ENCODE measurements around the gene PRKG1.
"Not testable (repeated sequence)": the region's sequence is repeated elsewhere in the genome, so short reads cannot be mapped to it uniquely, and the experiment has no call there.

Gene PRKG1

DNA sequence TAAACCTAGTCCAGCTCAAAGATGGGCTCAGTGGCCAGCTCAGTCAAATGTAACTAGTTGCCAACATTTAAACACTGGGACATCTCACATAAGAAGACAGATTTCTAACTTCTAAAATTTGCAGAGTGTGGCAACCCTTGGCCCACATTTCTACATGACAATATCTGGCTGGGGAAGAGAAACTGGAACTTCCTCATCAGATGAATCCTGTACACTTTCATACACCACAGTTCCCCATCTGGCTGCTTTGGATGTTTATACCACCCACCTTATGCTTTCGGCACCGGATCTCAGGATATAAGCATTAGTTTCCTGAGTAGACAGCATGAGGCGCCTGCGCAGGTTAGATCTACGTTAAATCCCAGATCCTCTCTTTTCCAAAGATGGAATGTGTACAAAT lies 199.3 kb downstream of the PRKG1 start:
- Histone ChIP-seq H3F3A (ENCODE audit: insufficient read depth) (no peaks in the 10 kb centered on the region), H3K27me3 (ENCODE audit: low read length) (no peaks in the 10 kb centered on the region), H4K20me1 (ENCODE audit: low read depth, low read length) (no peaks in the 10 kb centered on the region), H3K79me2 (ENCODE audit: insufficient read depth, low read length) (no peaks in the 10 kb centered on the region), H3K9me2 (replicated peaks; ENCODE audit: insufficient read depth, low read length) (no peaks in the 10 kb centered on the region), H2AFZ (ENCODE audit: low read depth, low read length, severe bottlenecking) (no peak overlapping the region), H3K27ac (ENCODE audit: low read depth, low read length) (no peak overlapping the region), H3K36me3 (ENCODE audit: low read length) (no peaks in the 10 kb centered on the region), H3K4me3 (ENCODE audit: insufficient read depth, low read length, poor library complexity, severe bottlenecking) (no peak overlapping the region), H3K4me2 (ENCODE audit: low read depth, low read length, poor library complexity, severe bottlenecking) (no peak overlapping the region), H3K9ac (ENCODE audit: low read length) (no peak overlapping the region), H3K9me3 (ENCODE audit: insufficient read depth, low read length) (no peaks in the 10 kb centered on the region)
- TF ChIP-seq EZH2phosphoT487 (conservative IDR thresholded peaks at IDR 0.05; ENCODE audit: low read length) (no peak), CTCF (IDR thresholded peaks at IDR 0.05; ENCODE audit: insufficient read depth, low read length, poor library complexity, severe bottlenecking) (no peak)

GRCh38 chr10:51276097-51276496 lies 201.8 kb downstream of the PRKG1 start:
- not testable (repeated sequence) for H3K4me2 ChIP-seq (ENCODE audit: low read depth, low read length, poor library complexity, severe bottlenecking); H3K4me3 ChIP-seq (ENCODE audit: insufficient read depth, low read length, poor library complexity, severe bottlenecking); H3K27me3 ChIP-seq (ENCODE audit: low read length); H4K20me1 ChIP-seq (ENCODE audit: low read depth, low read length); H3K9me2 ChIP-seq (replicated peaks; ENCODE audit: insufficient read depth, low read length); H2AFZ ChIP-seq (ENCODE audit: low read depth, low read length, severe bottlenecking); H3K9me3 ChIP-seq (ENCODE audit: insufficient read depth, low read length); H3F3A ChIP-seq (ENCODE audit: insufficient read depth); H3K9ac ChIP-seq (ENCODE audit: low read length); H3K79me2 ChIP-seq (ENCODE audit: insufficient read depth, low read length); H3K36me3 ChIP-seq (ENCODE audit: low read length); H3K27ac ChIP-seq (ENCODE audit: low read depth, low read length)

GRCh38 chr10:51281387-51281786 lies 207.1 kb downstream of the PRKG1 start:
- H3K4me3 ChIP-seq (ENCODE audit: insufficient read depth, low read length, poor library complexity, severe bottlenecking); H3K9me3 ChIP-seq (ENCODE audit: insufficient read depth, low read length); H2AFZ ChIP-seq (ENCODE audit: low read depth, low read length, severe bottlenecking); H3K9me2 ChIP-seq (replicated peaks; ENCODE audit: insufficient read depth, low read length); H4K20me1 ChIP-seq (ENCODE audit: low read depth, low read length); H3K9ac ChIP-seq (ENCODE audit: low read length); H3F3A ChIP-seq (ENCODE audit: insufficient read depth); H3K79me2 ChIP-seq (ENCODE audit: insufficient read depth, low read length); H3K4me2 ChIP-seq (ENCODE audit: low read depth, low read length, poor library complexity, severe bottlenecking); H3K27me3 ChIP-seq (ENCODE audit: low read length); H3K36me3 ChIP-seq (ENCODE audit: low read length); H3K27ac ChIP-seq (ENCODE audit: low read depth, low read length): not testable (repeated sequence)

DNA sequence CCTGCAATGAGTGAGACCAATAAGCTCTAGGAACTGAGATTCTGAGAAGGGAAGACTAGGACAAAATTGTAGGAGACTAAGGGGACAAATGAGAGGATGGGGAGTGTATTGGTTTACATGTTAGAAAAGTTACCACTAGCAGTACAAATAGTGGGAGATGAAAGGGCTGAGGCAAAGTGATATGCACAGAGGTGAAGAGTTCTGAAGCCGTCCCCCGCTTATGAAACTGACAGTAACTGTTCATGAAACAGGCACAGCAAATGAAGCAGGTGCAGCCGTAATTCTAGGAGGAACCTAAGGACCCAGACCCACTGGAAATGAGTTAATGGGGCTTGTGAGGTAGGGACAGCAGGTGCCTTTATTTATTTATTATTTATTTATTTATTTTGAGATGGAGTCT lies 211.3 kb downstream of the PRKG1 start:
- TF ChIP-seq CTCF (IDR thresholded peaks at IDR 0.05; ENCODE audit: insufficient read depth, low read length, poor library complexity, severe bottlenecking) (no peak), EZH2phosphoT487 (conservative IDR thresholded peaks at IDR 0.05; ENCODE audit: low read length) (no peak)
- no peaks in the 10 kb centered on the region for H3K27me3 ChIP-seq (ENCODE audit: low read length)
- no peaks in the 10 kb centered on the region for H3K36me3 ChIP-seq (ENCODE audit: low read length)
- H3K79me2 ChIP-seq (ENCODE audit: insufficient read depth, low read length), result no peaks in the 10 kb centered on the region
- 0 out of 2 replicates have a peak, but pooled peaks cover 2% of the 10 kb centered on the region for H3K9me2 ChIP-seq (replicated peaks; ENCODE audit: insufficient read depth, low read length)
- H3K4me3 ChIP-seq (ENCODE audit: insufficient read depth, low read length, poor library complexity, severe bottlenecking), result no peak overlapping the region
- H3K27ac ChIP-seq (ENCODE audit: low read depth, low read length), result no peak overlapping the region
- H3K9me3 ChIP-seq (ENCODE audit: insufficient read depth, low read length), result no peaks in the 10 kb centered on the region
- no peak overlapping the region for H3K9ac ChIP-seq (ENCODE audit: low read length)
- no peak overlapping the region for H3K4me2 ChIP-seq (ENCODE audit: low read depth, low read length, poor library complexity, severe bottlenecking)
- H4K20me1 ChIP-seq (ENCODE audit: low read depth, low read length), result no peaks in the 10 kb centered on the region
- no peak overlapping the region for H2AFZ ChIP-seq (ENCODE audit: low read depth, low read length, severe bottlenecking)
- no peaks in the 10 kb centered on the region for H3F3A ChIP-seq (ENCODE audit: insufficient read depth)
